ENCODE results near the gene UBE2J2. TPM values are rescaled to one million over a fixed set of nuclear protein-coding genes. Genes with fewer than 3 reads are reported as not detected.

The UBE2J2 gene
- total and polyA plus RNA-seq, 2 experiments from 2014 or later = 49.7 to 63.5 TPM

GRCh38 chr1:1305300-1306069, 31.8 kb upstream of the UBE2J2 start:
- in situ Hi-C loops (cut with MboI) = no loop called here
- TF ChIP-seq EZH2phosphoT487 (IDR thresholded peaks at IDR 0.05; ENCODE audit: insufficient read depth, low read depth) (no peak), EZH2 (IDR thresholded peaks at IDR 0.05; ENCODE audit: insufficient read depth, poor library complexity, severe bottlenecking) (no peak)
- peak; percentile 86 for DNase-seq
- Histone ChIP-seq H3K9ac (peak overlapping the region; percentile 97), H3K79me2 (ENCODE audit: insufficient read depth) (peaks cover 62% of the 10 kb centered on the region), H4K20me1 (ENCODE audit: insufficient read depth) (no peaks in the 10 kb centered on the region), H3K27me3 (replicated peaks; ENCODE audit: insufficient read depth) (no peaks in the 10 kb centered on the region), H3K9me2 (ENCODE audit: insufficient read depth) (no peaks in the 10 kb centered on the region), H3K9me3 (ENCODE audit: low read depth) (no peaks in the 10 kb centered on the region), H3F3A (ENCODE audit: insufficient read depth) (no peaks in the 10 kb centered on the region), H3K36me3 (ENCODE audit: low read depth) (peaks cover 4% of the 10 kb centered on the region; the same call in 1 of the 2 replicates), H3K4me2 (ENCODE audit: unreplicated experiment) (peak overlapping the region; percentile 85), H3K27ac (peak overlapping the region; percentile 79), H3K4me3 (peak overlapping the region; percentile 99), H3K4me1 (ENCODE audit: insufficient read depth) (peaks cover 22% of the 10 kb centered on the region), H2AFZ (no peak overlapping the region)
- WGBS, 2 experiments (ENCODE audit: low coverage in 1 of 2, low lambda C conversion rate in 2 of 2, missing lambda C conversion rate in 2 of 2) = 13 to 20% methylated on average over 16 to 23 of the region's 25 CpGs

GRCh38 chr1:1304331-1305299, 31.0 kb upstream of the UBE2J2 start:
- H3K27me3 ChIP-seq (replicated peaks; ENCODE audit: insufficient read depth) = no peaks in the 10 kb centered on the region
- WGBS, 2 experiments (ENCODE audit: low coverage in 1 of 2, low lambda C conversion rate in 2 of 2, missing lambda C conversion rate in 2 of 2) = 8 to 9% methylated on average over 24 to 27 of the region's 29 CpGs
- H4K20me1 ChIP-seq (ENCODE audit: insufficient read depth) = no peaks in the 10 kb centered on the region
- peak overlapping the region; percentile 67 for H3K4me2 ChIP-seq (ENCODE audit: unreplicated experiment)
- H3K79me2 ChIP-seq (ENCODE audit: insufficient read depth) = peaks cover 53% of the 10 kb centered on the region
- no peaks in the 10 kb centered on the region for H3K9me2 ChIP-seq (ENCODE audit: insufficient read depth)
- H3K4me1 ChIP-seq (ENCODE audit: insufficient read depth) = peaks cover 22% of the 10 kb centered on the region
- no peaks in the 10 kb centered on the region for H3K9me3 ChIP-seq (ENCODE audit: low read depth)
- H3K27ac ChIP-seq = peak overlapping the region; percentile 79
- H3K9ac ChIP-seq = peak overlapping the region; percentile 97
- H2AFZ ChIP-seq = no peak overlapping the region
- peak; percentile 89 for DNase-seq
- H3K4me3 ChIP-seq = peak overlapping the region; percentile 99
- in situ Hi-C loops (cut with MboI) = no loop called here
- no peaks in the 10 kb centered on the region for H3K36me3 ChIP-seq (ENCODE audit: low read depth)
- TF ChIP-seq EZH2phosphoT487 (IDR thresholded peaks at IDR 0.05; ENCODE audit: insufficient read depth, low read depth) = no peak
- TF ChIP-seq EZH2 (IDR thresholded peaks at IDR 0.05; ENCODE audit: insufficient read depth, poor library complexity, severe bottlenecking) = no peak
- no peaks in the 10 kb centered on the region for H3F3A ChIP-seq (ENCODE audit: insufficient read depth)

- Histone ChIP-seq H3K4me1 (ENCODE audit: insufficient read depth) (peaks cover 22% of the 10 kb centered on the region), H3K79me2 (ENCODE audit: insufficient read depth) (peaks cover 45% of the 10 kb centered on the region), H3K27ac (no peak overlapping the region), H3K4me2 (ENCODE audit: unreplicated experiment) (no peak overlapping the region), H2AFZ (no peak overlapping the region), H3K9ac (no peak overlapping the region), H3K9me3 (ENCODE audit: low read depth) (no peaks in the 10 kb centered on the region), H3K4me3 (no peak overlapping the region), H4K20me1 (ENCODE audit: insufficient read depth) (no peaks in the 10 kb centered on the region), H3K36me3 (ENCODE audit: low read depth) (no peaks in the 10 kb centered on the region), H3K9me2 (ENCODE audit: insufficient read depth) (no peaks in the 10 kb centered on the region), H3F3A (ENCODE audit: insufficient read depth) (no peaks in the 10 kb centered on the region), H3K27me3 (replicated peaks; ENCODE audit: insufficient read depth) (no peaks in the 10 kb centered on the region)
- 71 to 78% methylated on average over 11 to 13 of the region's 13 CpGs for WGBS, 2 experiments (ENCODE audit: low coverage in 1 of 2, low lambda C conversion rate in 2 of 2, missing lambda C conversion rate in 2 of 2)
- TF ChIP-seq EZH2phosphoT487 (IDR thresholded peaks at IDR 0.05; ENCODE audit: insufficient read depth, low read depth) (no peak), EZH2 (IDR thresholded peaks at IDR 0.05; ENCODE audit: insufficient read depth, poor library complexity, severe bottlenecking) (no peak)
- no peak for DNase-seq
- in situ Hi-C loops (cut with MboI) = no loop called here
These were observed 30.1 kb upstream of the UBE2J2 start for GRCh38 chr1:1303736-1304135.

DNA sequence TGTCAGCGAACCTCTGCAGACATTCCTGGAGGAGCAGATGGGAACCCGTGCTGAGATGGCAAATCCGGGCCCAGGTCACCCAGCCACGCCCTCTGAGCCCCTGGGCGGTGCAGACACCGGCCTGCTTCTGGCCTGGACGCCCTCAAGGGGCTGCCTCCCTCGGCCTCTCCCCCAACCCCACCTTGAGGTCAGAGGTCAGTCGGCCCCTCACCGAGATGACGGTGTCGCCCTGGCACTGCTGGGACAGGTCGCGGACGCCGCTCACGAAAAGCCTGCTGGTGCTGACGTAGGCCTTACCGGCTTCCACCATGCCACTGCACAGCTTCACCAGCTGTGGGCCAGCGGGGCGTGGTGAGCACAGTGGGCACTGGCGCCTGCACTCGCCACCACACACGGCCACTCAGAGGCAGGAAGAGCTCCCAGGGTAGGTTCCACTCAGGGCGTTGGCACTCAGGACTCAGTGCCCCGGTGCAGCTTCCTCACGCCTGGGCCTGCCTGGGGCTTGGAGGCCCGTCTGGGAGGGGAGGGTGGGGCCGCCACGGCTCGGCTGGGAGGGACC, 29.4 kb upstream of the UBE2J2 start:
- Histone ChIP-seq H3K4me3 (no peak overlapping the region), H3F3A (ENCODE audit: insufficient read depth) (no peaks in the 10 kb centered on the region), H3K9me2 (ENCODE audit: insufficient read depth) (no peaks in the 10 kb centered on the region), H3K27me3 (replicated peaks; ENCODE audit: insufficient read depth) (no peaks in the 10 kb centered on the region), H3K27ac (no peak overlapping the region), H2AFZ (no peak overlapping the region), H4K20me1 (ENCODE audit: insufficient read depth) (no peaks in the 10 kb centered on the region), H3K79me2 (ENCODE audit: insufficient read depth) (peaks cover 45% of the 10 kb centered on the region), H3K4me1 (ENCODE audit: insufficient read depth) (peaks cover 22% of the 10 kb centered on the region), H3K9ac (no peak overlapping the region), H3K36me3 (ENCODE audit: low read depth) (no peaks in the 10 kb centered on the region), H3K4me2 (ENCODE audit: unreplicated experiment) (no peak overlapping the region), H3K9me3 (ENCODE audit: low read depth) (no peaks in the 10 kb centered on the region)
- in situ Hi-C loops (cut with MboI) = no loop called here
- WGBS, 2 experiments (ENCODE audit: low coverage in 1 of 2, low lambda C conversion rate in 2 of 2, missing lambda C conversion rate in 2 of 2) = 81 to 87% methylated on average over 23 to 31 of the region's 31 CpGs
- TF ChIP-seq EZH2phosphoT487 (IDR thresholded peaks at IDR 0.05; ENCODE audit: insufficient read depth, low read depth) (no peak), EZH2 (IDR thresholded peaks at IDR 0.05; ENCODE audit: insufficient read depth, poor library complexity, severe bottlenecking) (no peak)
- no peak for DNase-seq
